IPS DF 6.9 (cell line): Measurements from ENCODE around the gene ADAMTS13.

Source experiments
- DNase-seq: peaks from one replicate; pipeline ENCODE4 v3.0.0-alpha.2; 2013; ENCODE audit warnings: low read depth, low spot score
- H3K27ac ChIP-seq: one replicate; pipeline ENCODE4 v1.5.1; 2013; ENCODE audit warnings: low read length, control low read depth
- H3K27me3 ChIP-seq: 2 replicates; pipeline ENCODE4 v1.6.1; 2013; ENCODE audit warnings: mild to moderate bottlenecking, low read length; ENCODE audit not compliant: control insufficient read depth, insufficient read depth
- H3K36me3 ChIP-seq: 2 replicates; pipeline ENCODE4 v1.6.1; 2013; ENCODE audit warnings: low read length; ENCODE audit not compliant: control insufficient read depth, insufficient read depth
- H3K4me1 ChIP-seq: 2 replicates; pipeline ENCODE4 v1.6.1; 2013; ENCODE audit warnings: low read length; ENCODE audit not compliant: control insufficient read depth, insufficient read depth
- H3K4me3 ChIP-seq: 2 replicates; pipeline ENCODE4 v1.5.1; 2013; ENCODE audit warnings: mild to moderate bottlenecking, low read length
- H3K9me3 ChIP-seq: 2 replicates; pipeline ENCODE4 v1.6.1; 2013; ENCODE audit warnings: low read length, inconsistent platforms; ENCODE audit not compliant: control insufficient read depth, insufficient read depth
- WGBS: extraction: QIAGEN DNeasy Blood & Tissue Kit; methylation state at CpG from one replicate; pipeline ENCODE4 v1.1.7; 2013; ENCODE audit warnings: mixed read lengths, missing lambda C conversion rate; ENCODE audit not compliant: insufficient read length, insufficient coverage; 5-methylcytosine and 5-hydroxymethylcytosine counted together

Gene ADAMTS13

DNA sequence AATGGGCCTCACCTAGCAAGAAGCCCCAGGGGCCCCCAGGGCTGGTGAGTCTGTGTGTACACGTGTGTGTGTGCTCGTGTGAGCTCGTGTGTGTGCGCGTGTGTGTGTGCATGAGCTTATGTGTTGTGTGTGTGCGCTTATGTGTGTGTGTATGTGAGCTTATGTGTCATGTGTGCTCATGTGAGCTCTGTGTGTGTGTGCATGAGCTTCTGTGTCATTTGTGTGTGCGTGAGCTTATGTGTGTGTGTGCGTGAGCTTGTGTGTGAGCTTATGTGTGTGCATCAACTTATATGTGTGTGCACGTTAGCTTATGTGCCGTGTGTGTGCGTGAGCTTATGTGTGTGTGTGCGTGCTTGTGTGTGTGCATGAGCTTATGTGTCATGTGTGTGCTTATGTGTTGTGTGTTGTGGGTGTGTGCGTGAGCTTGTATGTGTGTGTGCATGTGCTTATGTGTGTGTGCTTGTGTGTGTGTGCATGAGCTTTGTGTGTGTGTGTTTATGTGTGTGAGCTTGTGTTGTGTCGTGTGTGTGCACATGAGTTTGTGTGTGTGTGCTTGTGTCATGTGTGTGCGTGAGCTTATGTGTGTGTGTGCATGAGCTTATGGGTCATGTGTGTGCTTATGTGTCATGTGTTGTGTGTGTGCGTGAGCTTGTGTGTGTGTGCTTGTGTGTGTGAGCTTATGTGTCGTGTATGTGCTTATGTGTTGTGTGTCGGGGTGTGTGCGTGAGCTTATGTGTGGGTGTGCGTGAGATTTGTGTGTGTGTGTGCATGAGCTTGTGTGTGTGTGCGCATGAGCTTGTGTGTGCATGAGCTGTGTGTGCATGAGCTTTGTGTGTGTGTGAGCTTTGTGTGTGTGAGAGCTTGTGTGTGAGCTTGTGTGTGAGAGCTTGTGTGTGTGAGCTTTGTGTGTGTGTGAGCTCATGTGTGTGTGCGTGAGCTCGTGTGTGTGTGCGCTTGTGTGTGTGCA, 73.4 kb downstream of the ADAMTS13 start:
- no peaks in the 10 kb centered on the region for H3K27me3 ChIP-seq

DNA sequence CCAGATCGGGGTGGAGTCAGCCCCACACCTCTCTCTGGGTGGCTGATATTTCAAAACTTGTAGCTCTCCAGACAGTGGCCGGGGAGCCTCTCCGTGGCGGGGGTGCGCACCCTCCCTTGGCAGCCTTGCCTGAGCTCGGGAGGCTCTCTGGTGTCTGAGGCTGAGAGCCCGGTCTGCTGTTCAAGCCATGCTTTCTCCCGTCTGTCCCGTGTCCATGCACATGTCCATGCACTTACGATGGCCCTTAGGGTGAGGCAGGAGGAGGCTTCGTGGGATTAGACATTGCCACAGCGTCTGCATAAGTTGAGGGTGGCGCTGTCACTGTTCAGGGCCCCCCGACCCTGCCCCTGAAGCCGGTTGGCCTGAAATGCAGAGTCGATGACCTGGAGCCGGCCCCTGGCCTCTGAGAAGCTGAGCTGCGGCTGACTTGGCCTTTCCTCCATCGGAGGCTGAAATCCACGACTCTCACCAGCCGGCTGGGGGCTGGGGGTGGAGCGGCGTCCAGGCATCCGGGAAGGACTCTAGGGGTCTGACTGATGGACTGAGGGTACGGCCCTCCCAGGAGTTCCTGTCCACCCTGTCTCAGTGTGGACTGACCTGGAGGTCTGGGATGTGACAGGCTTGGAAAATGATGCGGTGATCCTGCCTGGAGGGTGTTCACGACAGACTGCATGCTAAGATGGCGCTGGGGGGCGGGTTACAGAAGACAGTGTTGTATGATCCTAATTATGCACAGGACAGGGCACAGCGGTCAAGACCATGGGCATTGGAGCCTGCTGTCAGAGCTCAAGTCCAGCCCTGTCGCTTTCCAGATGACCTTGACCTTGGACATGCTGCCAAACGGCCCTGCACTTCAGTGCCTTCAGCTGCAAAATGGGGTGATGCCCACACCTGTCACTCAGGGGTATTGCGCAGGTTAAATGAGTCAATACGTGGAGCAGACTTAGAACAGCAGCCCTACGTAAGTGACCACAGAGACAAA, 75.0 kb downstream of the ADAMTS13 start:
- H3K27me3 ChIP-seq = no peaks in the 10 kb centered on the region
- DNase-seq = no peak
- no CpG with 5 or more reads among the region's 35 CpGs for WGBS

More for the DNA sequence above, 73.4 kb downstream of the ADAMTS13 start:
- Histone ChIP-seq H3K4me1 (no peaks in the 10 kb centered on the region; the same call in 1 of the 2 replicates), H3K27ac (no peak overlapping the region), H3K4me3 (no peak overlapping the region), H3K9me3 (no peaks in the 10 kb centered on the region), H3K36me3 (no peaks in the 10 kb centered on the region; the same call in 1 of the 2 replicates)
- WGBS = 100% methylated on average over 3 of the region's 24 CpGs
- no peak for DNase-seq

DNA sequence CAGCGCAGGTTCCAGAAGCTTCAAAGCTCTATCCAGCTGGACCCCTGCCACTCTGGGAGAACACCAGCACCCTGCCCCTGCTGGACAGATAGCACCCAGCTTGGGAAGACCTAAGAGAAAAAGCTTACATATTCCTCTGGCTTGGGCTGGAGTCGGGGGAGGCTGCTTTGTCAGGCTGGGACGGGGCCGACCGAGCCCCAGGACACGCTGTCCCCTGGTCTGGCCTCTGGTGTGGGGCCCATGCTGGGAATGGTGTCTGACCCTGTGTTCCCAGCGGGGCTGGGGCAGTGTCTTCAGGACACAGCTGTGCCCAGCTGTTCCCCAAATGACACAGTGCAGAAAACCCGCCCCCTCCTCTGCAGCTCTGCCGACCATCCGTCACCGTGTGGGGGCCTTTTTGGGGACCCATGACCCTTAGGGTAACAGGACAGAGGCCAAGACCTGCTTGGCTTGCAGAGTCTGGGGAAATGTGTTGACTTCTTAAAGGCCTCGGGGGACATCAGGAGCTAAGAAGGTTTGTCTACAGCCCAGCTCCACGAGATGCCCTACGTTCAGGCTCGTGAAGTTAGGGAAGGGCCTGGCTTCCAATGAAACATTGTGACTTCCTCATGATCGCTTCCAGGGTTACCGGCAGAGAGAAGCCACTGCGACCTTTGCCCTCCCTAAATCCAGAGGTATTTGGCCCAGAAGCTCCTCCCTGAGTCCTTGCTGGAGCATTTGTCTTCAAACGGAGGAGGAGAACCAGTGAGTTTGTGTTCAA, 77.1 kb downstream of the ADAMTS13 start:
- H3K27ac ChIP-seq = no peak overlapping the region
- no peaks in the 10 kb centered on the region for H3K9me3 ChIP-seq
- H3K4me3 ChIP-seq = no peak overlapping the region
- H3K27me3 ChIP-seq = no peaks in the 10 kb centered on the region
- H3K36me3 ChIP-seq = no peaks in the 10 kb centered on the region
- H3K4me1 ChIP-seq = no peaks in the 10 kb centered on the region
- WGBS = no CpG with 5 or more reads among the region's 19 CpGs
- no peak for DNase-seq

More for the DNA sequence above, 75.0 kb downstream of the ADAMTS13 start:
- H3K27ac ChIP-seq = no peak overlapping the region
- H3K36me3 ChIP-seq = no peaks in the 10 kb centered on the region
- no peak overlapping the region for H3K4me3 ChIP-seq
- H3K9me3 ChIP-seq = no peaks in the 10 kb centered on the region
- no peaks in the 10 kb centered on the region; the same call in 1 of the 2 replicates for H3K4me1 ChIP-seq

GRCh38 chr9:133499892-133500270, 77.7 kb downstream of the ADAMTS13 start:
- Histone ChIP-seq H3K27ac (no peak overlapping the region), H3K36me3 (no peaks in the 10 kb centered on the region), H3K4me3 (no peak overlapping the region), H3K9me3 (no peaks in the 10 kb centered on the region), H3K27me3 (no peaks in the 10 kb centered on the region), H3K4me1 (no peaks in the 10 kb centered on the region)
- no CpG with 5 or more reads among the region's 12 CpGs for WGBS
- no peak for DNase-seq

- Histone ChIP-seq H3K36me3 (no peaks in the 10 kb centered on the region), H3K4me3 (no peak overlapping the region), H3K4me1 (no peaks in the 10 kb centered on the region), H3K27ac (no peak overlapping the region), H3K9me3 (no peaks in the 10 kb centered on the region), H3K27me3 (no peaks in the 10 kb centered on the region)
- DNase-seq = no peak
- no CpG with 5 or more reads among the region's 1 CpG for WGBS
Observed at GRCh38 chr9:133502112-133502511, 79.9 kb downstream of the ADAMTS13 start.

- no CpG with 5 or more reads among the region's 13 CpGs for WGBS
- H3K27ac ChIP-seq = no peak overlapping the region
Observed at GRCh38 chr9:133505186-133505830, 83.1 kb downstream of the ADAMTS13 start.

GRCh38 chr9:133505901-133506652, 83.9 kb downstream of the ADAMTS13 start:
- DNase-seq = no peak
- Histone ChIP-seq H3K27me3 (no peaks in the 10 kb centered on the region), H3K9me3 (no peaks in the 10 kb centered on the region), H3K4me1 (peaks cover 4% of the 10 kb centered on the region; the same call in 1 of the 2 replicates), H3K27ac (no peak overlapping the region), H3K4me3 (no peak overlapping the region), H3K36me3 (no peaks in the 10 kb centered on the region)
- WGBS = no CpG with 5 or more reads among the region's 23 CpGs

More at GRCh38 chr9:133505186-133505830, 83.1 kb downstream of the ADAMTS13 start:
- Histone ChIP-seq H3K27me3 (no peaks in the 10 kb centered on the region), H3K4me1 (peaks cover 4% of the 10 kb centered on the region; the same call in 1 of the 2 replicates), H3K4me3 (no peak overlapping the region), H3K9me3 (no peaks in the 10 kb centered on the region), H3K36me3 (no peaks in the 10 kb centered on the region)
- no peak for DNase-seq

- no peaks in the 10 kb centered on the region for H3K27me3 ChIP-seq
- no CpG with 5 or more reads among the region's 18 CpGs for WGBS
- no peak overlapping the region for H3K27ac ChIP-seq
- H3K36me3 ChIP-seq = no peaks in the 10 kb centered on the region
- H3K4me3 ChIP-seq = no peak overlapping the region
- H3K4me1 ChIP-seq = peaks cover 4% of the 10 kb centered on the region; the same call in 1 of the 2 replicates
- no peaks in the 10 kb centered on the region for H3K9me3 ChIP-seq
- no peak for DNase-seq
Observed at GRCh38 chr9:133506653-133507038, 84.5 kb downstream of the ADAMTS13 start.
